ENCODE measurements around the gene PLA2G2C. TPM values are rescaled to one million over a fixed set of nuclear protein-coding genes. Genes with fewer than 3 reads are reported as not detected.

The PLA2G2C gene
- total RNA-seq, 3 donors from 2014 or later (not counting 1 experiment from before 2014, with no cell fraction given), result not detected

- DNase-seq (no peak), ATAC-seq (no peak)
- intact Hi-C loops (cut with micrococcal nuclease), result no loop called here
- H3K36me3 ChIP-seq (ENCODE audit: control insufficient read depth, insufficient read depth, low read length), result no peaks in the 10 kb centered on the region
- H3K27ac Mint-ChIP-seq, result no peak overlapping the region
- H3K4me1 ChIP-seq (ENCODE audit: control insufficient read depth, insufficient read depth, low read length), result no peaks in the 10 kb centered on the region
- no peaks in the 10 kb centered on the region for H3K4me1 Mint-ChIP-seq
- H3K36me3 Mint-ChIP-seq, result no peaks in the 10 kb centered on the region
- H3K4me3 Mint-ChIP-seq, result no peak overlapping the region
- H3K27me3 ChIP-seq (ENCODE audit: control insufficient read depth, insufficient read depth, low read length), result no peaks in the 10 kb centered on the region
- 86% methylated on average over 7 of the region's 7 CpGs for WGBS (ENCODE audit: insufficient coverage)
- H3K4me3 ChIP-seq (ENCODE audit: low read length), result no peak overlapping the region
- no peak overlapping the region for H3K27ac ChIP-seq (ENCODE audit: low read length)
- H3K9me3 ChIP-seq (ENCODE audit: control insufficient read depth, insufficient read depth, low read length), result no peaks in the 10 kb centered on the region
- TF ChIP-seq CTCF (IDR thresholded peaks at IDR 0.05), result no peak
- H3K27me3 Mint-ChIP-seq (ENCODE audit: low read depth in 2 of 2), result peaks cover 0 to 2% of the 10 kb centered on the region in 2 donors
- no peaks in the 10 kb centered on the region for H3K9me3 Mint-ChIP-seq
These were observed 44.9 kb downstream of the PLA2G2C start for GRCh38 chr1:20141466-20141865.

GRCh38 chr1:20141001-20141400, 45.3 kb downstream of the PLA2G2C start:
- Histone ChIP-seq H3K9me3 (ENCODE audit: control insufficient read depth, insufficient read depth, low read length) (no peaks in the 10 kb centered on the region), H3K27ac (ENCODE audit: low read length) (no peak overlapping the region), H3K36me3 (ENCODE audit: control insufficient read depth, insufficient read depth, low read length) (no peaks in the 10 kb centered on the region), H3K27me3 (ENCODE audit: control insufficient read depth, insufficient read depth, low read length) (peaks cover 2% of the 10 kb centered on the region), H3K4me3 (ENCODE audit: low read length) (no peak overlapping the region), H3K4me1 (ENCODE audit: control insufficient read depth, insufficient read depth, low read length) (no peaks in the 10 kb centered on the region)
- WGBS (ENCODE audit: insufficient coverage), result 92% methylated on average over 9 of the region's 9 CpGs
- H3K4me3 Mint-ChIP-seq, result no peak overlapping the region
- no peak for ATAC-seq
- intact Hi-C loops (cut with micrococcal nuclease), result no loop called here
- no peaks in the 10 kb centered on the region for H3K36me3 Mint-ChIP-seq
- no peaks in the 10 kb centered on the region for H3K9me3 Mint-ChIP-seq
- H3K27ac Mint-ChIP-seq, result no peak overlapping the region
- TF ChIP-seq CTCF (IDR thresholded peaks at IDR 0.05), result no peak
- H3K27me3 Mint-ChIP-seq (ENCODE audit: low read depth in 2 of 2), result peaks cover 1 to 2% of the 10 kb centered on the region in 2 donors
- DNase-seq, result no peak
- H3K4me1 Mint-ChIP-seq, result no peaks in the 10 kb centered on the region

- H3K4me3 ChIP-seq (ENCODE audit: low read length), result no peak overlapping the region
- no peak overlapping the region for H3K27ac ChIP-seq (ENCODE audit: low read length)
- peaks cover 2% of the 10 kb centered on the region for H3K27me3 ChIP-seq (ENCODE audit: control insufficient read depth, insufficient read depth, low read length)
- intact Hi-C loops (cut with micrococcal nuclease), result no loop called here
- no peak overlapping the region for H3K4me3 Mint-ChIP-seq
- no peak overlapping the region for H3K27ac Mint-ChIP-seq
- no peaks in the 10 kb centered on the region for H3K9me3 ChIP-seq (ENCODE audit: control insufficient read depth, insufficient read depth, low read length)
- H3K9me3 Mint-ChIP-seq, result no peaks in the 10 kb centered on the region
- no peak for TF ChIP-seq CTCF (IDR thresholded peaks at IDR 0.05)
- H3K36me3 ChIP-seq (ENCODE audit: control insufficient read depth, insufficient read depth, low read length), result no peaks in the 10 kb centered on the region
- H3K4me1 ChIP-seq (ENCODE audit: control insufficient read depth, insufficient read depth, low read length), result no peaks in the 10 kb centered on the region
- WGBS (ENCODE audit: insufficient coverage), result 73% methylated on average over 13 of the region's 13 CpGs
- no peak for DNase-seq
- H3K36me3 Mint-ChIP-seq, result no peaks in the 10 kb centered on the region
- no peak for ATAC-seq
- peaks cover 2 to 7% of the 10 kb centered on the region in 2 donors for H3K27me3 Mint-ChIP-seq (ENCODE audit: low read depth in 2 of 2)
- no peaks in the 10 kb centered on the region for H3K4me1 Mint-ChIP-seq
These were observed 46.3 kb downstream of the PLA2G2C start for GRCh38 chr1:20139776-20140612.

Data from natural killer cell (primary cell).